CD4-positive, alpha-beta T cell treated with Interleukin-15 for 4 hours (primary cell): ENCODE measurements around the gene IL9.

Experiments used
- DNase-seq: peaks from one replicate; pipeline ENCODE4 v3.0.0-alpha.2; 2020; ENCODE audit warnings: low spot score

The IL9 gene

DNA sequence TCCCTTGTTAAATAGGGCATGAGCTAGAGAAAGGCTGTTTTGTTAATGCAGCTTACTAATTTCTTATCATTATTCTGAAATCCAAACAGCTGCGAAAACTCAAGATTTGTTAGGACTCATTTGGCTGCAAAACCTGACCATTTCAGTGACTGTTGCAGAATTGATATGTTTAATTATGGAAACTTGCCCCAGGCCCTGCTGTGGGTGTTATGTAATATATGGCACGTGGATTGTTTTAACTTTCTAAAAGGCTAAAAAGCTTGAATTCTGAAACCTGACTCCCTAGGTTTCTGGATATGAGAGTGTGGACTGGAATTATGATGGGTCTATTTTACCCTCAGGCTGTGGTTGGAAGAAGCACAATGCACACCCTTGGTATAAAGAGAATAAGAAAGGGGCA lies 4.4 kb downstream of the IL9 start:
- no peak for DNase-seq

DNA sequence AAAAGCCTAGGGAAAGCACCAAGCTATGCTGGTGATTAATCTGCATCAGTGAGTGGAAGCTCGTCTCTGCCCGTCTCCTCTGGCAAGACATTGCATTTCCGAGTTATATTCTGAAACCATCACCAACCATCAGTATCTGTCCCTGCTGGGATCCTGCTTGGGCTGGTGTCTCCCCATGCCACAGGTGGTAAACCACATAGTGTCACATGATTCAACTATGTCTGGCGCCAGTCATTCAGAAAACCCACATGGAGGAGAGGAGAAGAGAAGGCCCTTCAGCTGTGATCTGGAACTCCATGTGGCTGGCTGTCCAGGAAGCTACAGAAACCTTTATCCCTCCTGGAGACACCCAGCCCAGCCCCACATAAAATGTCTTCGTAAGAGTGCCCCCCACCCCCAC lies 4.8 kb downstream of the IL9 start:
- DNase-seq, result no peak

GRCh38 chr5:135890296-135890695 lies 5.3 kb downstream of the IL9 start:
- no peak for DNase-seq

DNA sequence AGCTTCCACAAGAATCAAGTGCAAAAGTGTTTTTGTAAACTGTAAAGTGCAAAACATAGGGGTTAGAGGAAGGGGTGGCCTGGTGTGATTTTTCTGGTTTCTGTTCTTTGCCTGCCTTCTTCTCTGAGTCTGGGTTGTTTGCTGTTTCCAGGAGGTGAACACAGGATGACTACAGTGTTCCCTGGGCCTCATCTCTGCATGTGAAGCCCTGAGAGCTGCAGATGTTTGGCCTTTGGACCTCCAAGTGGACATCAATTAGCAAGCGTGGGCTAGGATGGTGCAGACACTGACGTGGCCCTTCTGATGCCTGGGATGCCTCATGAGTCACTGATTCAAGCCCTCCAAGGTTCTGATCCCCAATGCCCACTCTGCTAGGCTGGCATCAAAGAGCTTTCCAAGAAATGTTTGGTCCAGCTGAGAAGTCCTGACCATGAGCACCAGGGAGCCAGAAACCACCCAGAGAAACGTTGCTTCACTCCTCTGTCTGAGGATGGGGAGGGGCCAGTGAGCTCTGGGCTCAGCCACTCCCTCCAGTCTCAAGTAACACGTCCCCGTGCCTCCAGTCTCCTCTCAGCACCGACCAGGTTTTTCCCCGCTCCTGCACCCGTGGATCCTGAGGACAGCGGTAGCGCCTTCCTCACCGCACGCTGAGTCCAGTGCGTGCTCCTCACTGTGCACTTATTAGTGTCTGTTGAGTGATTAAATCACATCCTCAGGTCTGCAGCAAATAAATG lies 7.6 kb downstream of the IL9 start:
- DNase-seq, result no peak

DNA sequence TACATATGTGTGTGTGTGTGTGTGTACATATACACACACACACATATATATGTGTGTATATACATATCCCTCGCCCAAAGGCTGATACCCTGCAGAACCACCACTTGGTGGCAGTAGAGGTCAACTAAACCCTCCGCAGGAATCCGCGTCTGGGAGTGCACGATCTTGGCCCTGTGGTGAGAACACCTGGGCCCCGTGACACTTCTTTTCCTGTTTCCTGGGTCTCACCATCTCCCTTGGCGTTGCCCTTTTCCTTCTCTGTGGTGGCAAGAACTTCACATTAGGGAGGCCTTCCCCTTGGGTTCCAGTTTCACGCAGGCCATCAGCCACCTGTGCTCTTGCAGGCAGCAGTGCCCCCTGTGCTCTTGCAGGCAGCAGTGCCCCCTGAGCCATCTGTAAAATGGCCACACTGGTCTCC lies 8.2 kb downstream of the IL9 start:
- peak; percentile 67 for DNase-seq

GRCh38 chr5:135886136-135886535 lies 9.5 kb downstream of the IL9 start:
- no peak for DNase-seq

GRCh38 chr5:135885031-135885430 lies 10.6 kb downstream of the IL9 start:
- no peak for DNase-seq

DNA sequence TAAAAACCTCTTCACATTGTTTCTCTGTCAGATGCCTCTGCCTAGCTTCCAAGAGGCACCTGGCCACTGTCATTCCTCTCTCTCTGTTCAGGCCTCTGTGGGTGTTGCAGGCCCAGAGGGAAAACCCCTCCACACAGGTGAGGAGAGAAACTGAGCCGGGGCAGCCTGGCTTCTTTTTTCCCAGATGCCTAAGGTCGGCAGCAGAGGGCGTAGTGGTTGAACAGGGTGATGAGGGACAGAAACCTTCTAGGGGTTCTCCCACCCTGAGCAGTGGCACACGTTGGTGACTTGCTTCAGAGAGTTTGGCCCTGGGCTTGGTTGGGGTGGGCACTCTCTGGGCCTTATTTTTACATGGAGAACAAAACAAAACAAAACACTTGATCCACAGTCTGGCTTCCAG lies 12.2 kb downstream of the IL9 start:
- no peak for DNase-seq

GRCh38 chr5:135883026-135883425 lies 12.6 kb downstream of the IL9 start:
- no peak for DNase-seq

DNA sequence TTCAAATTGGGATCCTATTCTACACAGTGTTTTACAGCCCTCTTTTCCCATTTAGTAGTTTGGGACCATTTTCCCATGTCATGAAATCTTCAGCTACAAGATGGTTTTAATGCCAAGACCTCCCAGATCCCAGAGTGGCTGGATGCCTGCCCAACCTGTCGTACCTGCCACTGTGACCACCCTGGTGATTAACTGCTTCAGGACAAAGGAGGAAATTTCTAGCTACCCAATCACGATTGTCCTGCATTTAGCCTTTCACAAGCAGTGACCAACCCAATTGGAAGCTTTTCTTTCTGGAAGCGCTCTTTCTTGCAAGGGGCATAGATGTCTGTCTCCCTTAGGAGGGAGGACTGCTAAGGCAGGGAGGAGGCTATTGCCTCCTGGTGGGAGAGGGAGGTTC lies 13.8 kb downstream of the IL9 start:
- no peak for DNase-seq

DNA sequence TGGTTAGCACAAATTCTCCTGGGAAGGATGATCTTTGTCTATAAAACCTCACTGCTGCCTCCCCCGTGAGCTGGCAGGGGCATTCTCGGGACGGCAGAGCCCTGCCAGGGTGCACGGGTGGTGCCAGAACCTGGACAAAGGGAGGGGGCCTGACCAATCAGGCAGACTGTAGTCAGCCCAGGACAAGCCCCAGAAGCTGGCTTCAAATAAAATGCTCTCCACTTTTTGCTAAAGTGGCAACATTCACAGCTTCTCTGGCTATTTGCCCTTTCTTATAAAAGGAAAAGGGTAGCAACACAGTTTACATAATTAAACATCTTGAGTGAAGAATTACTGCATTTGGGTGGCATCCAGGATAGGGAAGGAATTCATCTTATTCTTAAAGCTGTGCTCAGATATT lies 14.4 kb downstream of the IL9 start:
- no peak for DNase-seq

- DNase-seq, result no peak
These were observed 14.8 kb downstream of the IL9 start for GRCh38 chr5:135880801-135881200.

- DNase-seq, result no peak
These were observed 15.4 kb downstream of the IL9 start for GRCh38 chr5:135880278-135880677.

DNA sequence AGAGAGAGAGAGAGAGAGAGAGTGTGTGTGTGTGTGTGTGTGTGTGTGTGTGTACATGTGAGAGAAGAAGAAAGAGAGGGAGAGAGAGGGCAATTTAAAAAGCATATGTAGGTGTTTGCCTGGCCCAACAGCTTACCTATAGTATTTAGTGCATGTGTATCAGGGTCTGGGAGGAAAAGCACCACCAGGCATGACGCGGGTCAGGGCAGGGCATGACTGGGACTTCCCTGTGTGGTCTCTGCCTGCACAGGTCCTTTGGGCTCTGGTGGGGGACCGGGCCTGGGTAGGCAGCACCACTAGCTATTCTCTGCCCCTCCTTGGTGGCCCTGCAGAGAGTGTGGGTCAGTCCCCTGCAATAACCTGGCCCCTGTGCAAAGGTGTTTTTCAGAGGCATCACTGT lies 16.1 kb downstream of the IL9 start:
- no peak for DNase-seq

DNA sequence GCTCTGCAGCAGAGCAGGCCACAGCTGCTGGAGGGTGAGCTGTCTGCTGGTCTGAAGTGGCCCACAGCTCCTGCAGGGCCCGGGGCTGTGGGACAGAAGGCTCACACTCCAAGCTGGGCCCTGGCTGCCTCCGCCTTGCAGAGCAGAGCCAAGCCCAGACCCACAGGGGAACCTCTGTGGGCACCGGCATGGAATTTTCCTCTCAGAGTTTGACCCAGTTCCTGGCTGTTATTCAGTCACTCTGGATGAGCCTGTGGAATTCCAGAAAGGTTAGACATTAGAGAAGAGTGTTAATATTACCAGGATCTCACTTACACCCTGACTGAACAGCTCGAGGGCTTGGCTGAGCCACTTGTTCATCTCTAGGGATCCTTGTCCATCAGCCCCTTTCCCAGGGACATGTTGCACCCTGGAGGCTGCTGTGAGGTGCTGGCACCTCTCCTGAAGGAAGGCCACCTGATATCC lies 17.5 kb downstream of the IL9 start:
- DNase-seq, result no peak

DNA sequence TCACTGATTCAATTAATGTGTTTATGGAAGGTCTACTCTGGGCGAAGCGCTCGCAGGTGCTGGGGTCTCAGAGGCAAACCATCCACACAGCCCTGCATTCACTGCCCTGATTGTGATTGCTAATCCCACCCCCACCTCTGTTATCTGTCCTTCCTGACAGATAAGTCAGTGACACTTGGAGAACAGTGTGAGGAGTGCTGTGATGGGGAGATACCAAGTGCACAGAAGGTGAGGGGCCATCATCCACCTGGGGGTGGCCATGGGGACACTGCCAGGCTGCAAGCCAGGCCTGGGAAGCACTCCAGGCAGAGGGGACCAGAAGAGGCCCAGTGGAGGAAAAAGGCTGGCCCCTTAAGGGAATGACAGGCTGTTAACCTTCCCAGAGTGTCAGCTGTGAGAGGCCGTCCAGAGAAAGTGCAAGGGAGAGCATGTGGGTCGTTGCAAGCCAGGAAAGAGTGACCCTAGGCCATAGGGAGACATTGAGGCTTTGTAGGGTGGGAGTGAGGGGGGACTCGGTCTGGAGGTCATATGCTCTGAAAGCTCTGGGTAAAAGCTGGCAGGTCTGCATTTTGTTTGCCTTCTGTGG lies 18.0 kb downstream of the IL9 start:
- no peak for DNase-seq

DNA sequence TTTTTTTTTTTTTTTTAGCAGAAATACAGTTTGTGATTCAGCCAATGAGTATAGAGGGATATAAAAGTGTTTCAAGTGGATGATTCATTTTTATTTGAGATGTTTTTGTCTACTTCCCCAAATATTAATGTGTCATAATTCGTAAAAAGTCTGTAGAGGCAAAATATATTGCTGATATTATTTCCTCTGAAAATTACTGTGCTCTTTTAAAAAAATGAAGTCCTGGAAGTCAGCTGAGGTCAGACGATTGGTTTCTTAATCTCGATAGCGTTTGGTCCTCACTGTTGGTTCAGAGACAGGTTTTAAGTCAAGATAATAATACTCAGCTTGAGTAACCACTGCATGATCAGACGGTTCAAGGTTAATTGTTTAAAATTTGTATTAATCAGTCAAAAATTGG lies 19.5 kb downstream of the IL9 start:
- DNase-seq, result no peak

DNA sequence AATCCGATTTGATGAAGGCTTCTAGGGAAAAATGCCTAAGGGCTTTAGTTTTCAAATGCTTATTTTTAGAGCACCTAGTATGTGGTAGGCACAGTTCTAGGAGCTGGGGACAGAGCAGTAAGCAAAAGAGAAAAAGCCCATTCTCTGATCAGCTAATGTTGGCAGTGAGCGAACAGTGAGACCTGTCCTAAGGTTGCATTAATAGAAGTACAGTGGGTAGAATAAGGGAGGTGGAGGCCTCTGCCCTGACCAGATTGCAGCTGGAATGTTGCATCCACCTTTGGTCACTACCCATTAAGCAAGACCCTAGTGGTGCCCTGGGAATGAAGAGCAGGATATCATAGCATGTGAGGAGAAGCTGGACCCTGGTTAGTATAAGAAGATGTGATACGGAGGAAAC lies 20.1 kb downstream of the IL9 start:
- no peak for DNase-seq

DNA sequence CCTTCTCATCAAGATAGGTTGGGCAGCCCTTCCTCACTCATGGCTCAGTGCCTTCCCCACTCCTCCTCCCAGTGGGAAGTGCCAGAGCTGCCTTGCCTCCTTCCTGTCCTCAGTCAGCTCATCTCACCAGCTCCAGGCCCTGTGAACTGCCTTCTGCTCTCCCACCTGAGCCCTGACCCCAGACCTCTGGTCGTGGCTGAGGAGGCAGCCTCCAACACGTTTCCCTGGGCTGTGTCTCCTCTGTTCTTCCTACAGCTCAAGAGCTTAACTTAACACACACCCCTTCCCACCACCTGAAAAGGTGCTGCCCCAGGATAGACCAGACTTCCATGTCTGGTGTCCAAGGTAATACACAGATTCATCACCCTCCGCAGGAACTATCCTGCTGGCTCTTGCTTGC lies 21.2 kb downstream of the IL9 start:
- DNase-seq, result no peak

DNA sequence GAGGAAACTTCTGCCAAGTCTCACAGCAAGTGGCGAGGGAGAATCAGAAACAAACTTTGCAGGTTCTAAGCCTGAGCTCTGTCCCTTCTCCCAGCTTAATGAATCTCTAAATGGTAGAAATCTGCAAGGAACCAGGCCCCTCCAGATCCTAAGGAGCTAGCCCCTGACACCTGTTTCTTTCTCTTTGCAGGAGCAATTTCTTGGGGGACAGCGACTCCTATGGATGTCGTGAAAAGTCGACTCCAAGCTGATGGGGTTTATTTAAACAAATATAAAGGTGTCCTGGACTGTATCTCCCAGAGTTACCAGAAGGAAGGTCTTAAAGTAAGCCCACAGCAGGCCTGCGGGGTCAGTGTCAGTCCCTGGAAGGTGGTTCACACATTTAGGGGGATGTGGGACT lies 21.8 kb downstream of the IL9 start:
- DNase-seq, result no peak

- no peak for DNase-seq
These were observed 24.2 kb downstream of the IL9 start for GRCh38 chr5:135871268-135871915.

GRCh38 chr5:135869935-135870334 lies 25.7 kb downstream of the IL9 start:
- DNase-seq, result no peak

DNA sequence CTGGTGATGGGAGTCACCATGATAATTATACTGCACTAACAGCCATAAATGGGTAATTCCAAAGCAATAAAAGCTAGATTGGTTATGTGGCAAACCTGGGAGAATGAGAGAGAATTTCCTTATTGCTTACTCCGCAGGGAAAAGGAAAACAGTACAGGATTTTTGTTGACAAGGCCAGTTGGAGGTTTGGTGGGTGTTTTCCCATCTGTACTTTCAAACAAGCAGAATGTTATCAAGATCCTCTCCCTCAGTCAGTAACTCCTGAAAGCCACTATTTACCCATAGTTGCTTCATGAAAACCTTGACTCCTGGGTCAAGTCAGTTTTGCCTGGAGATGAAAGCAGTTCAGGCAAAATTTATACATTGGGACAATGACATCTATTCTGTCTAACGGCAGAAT lies 26.4 kb downstream of the IL9 start:
- no peak for DNase-seq

GRCh38 chr5:135868681-135869080 lies 27.0 kb downstream of the IL9 start:
- DNase-seq, result no peak
